ENCODE measurements around the gene GNMT.

GRCh38 chr6:42936398-42936797 lies 24.2 kb upstream of the GNMT start:
- TF ChIP-seq CTCF (IDR thresholded peaks at IDR 0.05) = no peak
- TF ChIP-seq POLR2A (IDR thresholded peaks at IDR 0.05) = no peak
- no peak for TF ChIP-seq EP300 (IDR thresholded peaks at IDR 0.05)
- no peak for TF ChIP-seq POLR2AphosphoS5 (IDR thresholded peaks at IDR 0.05)

Data from suprapubic skin (tissue), 4 donors.